CD14-positive monocyte (primary cell): ENCODE data around the gene UBE2QL1. TPM values are rescaled to one million over a fixed set of nuclear protein-coding genes. Genes with fewer than 3 reads are reported as not detected.

Experiments used
- DNase-seq, 3 donors: peaks; one replicate each; pipeline ENCODE4 v3.0.0-alpha.2; 2011 to 2022
- H2AFZ ChIP-seq: 2 replicates; pipeline ENCODE4 v1.6.0; 2012; ENCODE audit warnings: mild to moderate bottlenecking, low read depth, low read length, inconsistent platforms; ENCODE audit not compliant: insufficient read depth, poor library complexity, severe bottlenecking
- H3K27ac ChIP-seq, 2 donors: 1 replicate in 1 of 2; 2 replicates in 1 of 2; pipeline ENCODE4 v1.5.1; 2012 to 2013; ENCODE audit warnings: low read length in 2 of 2, control low read depth in 1 of 2, inconsistent platforms in 1 of 2, low read depth in 1 of 2, mild to moderate bottlenecking in 1 of 2
- H3K27me3 ChIP-seq, 2 donors: one replicate each; pipeline versions ENCODE4 v1.6.0 to v1.6.1; 2011 to 2013; ENCODE audit warnings: low read length in 2 of 2; ENCODE audit not compliant: control insufficient read depth in 2 of 2, insufficient read depth in 2 of 2
- H3K36me3 ChIP-seq, 2 donors: replicated peaks in 1 of 2; 1 replicate in 1 of 2; 2 replicates in 1 of 2; pipeline versions ENCODE4 v1.5.1 to v1.6.1; 2012 to 2013; ENCODE audit warnings: low read length in 2 of 2, control low read depth in 1 of 2, inconsistent platforms in 1 of 2, mild to moderate bottlenecking in 1 of 2; ENCODE audit not compliant: insufficient read depth in 2 of 2, control insufficient read depth in 1 of 2
- H3K4me1 ChIP-seq, 2 donors: 1 replicate in 1 of 2; 2 replicates in 1 of 2; pipeline versions ENCODE4 v1.5.1 to v1.6.1; 2012 to 2013; ENCODE audit warnings: low read length in 2 of 2, control low read depth in 1 of 2, inconsistent platforms in 1 of 2, mild to moderate bottlenecking in 1 of 2, moderate library complexity in 1 of 2; ENCODE audit not compliant: insufficient read depth in 2 of 2, control insufficient read depth in 1 of 2
- H3K4me2 ChIP-seq: replicated peaks from 2 replicates; pipeline ENCODE3; 2012; ENCODE audit warnings: low read length, moderate library complexity, mild to moderate bottlenecking; ENCODE audit not compliant: poor library complexity, severe bottlenecking; ENCODE audit errors: extremely low read depth
- H3K4me3 ChIP-seq, 3 experiments: fragments of 200-600 bp in 1 of 3; sonication (generic) in 1 of 3; replicated peaks in 1 of 3; 1 replicate in 2 of 3; 2 replicates in 1 of 3; pipeline ENCODE4 v1.5.1; 2011 to 2013; ENCODE audit warnings: low read length in 3 of 3, mild to moderate bottlenecking in 3 of 3, control low read depth in 2 of 3, low read depth in 2 of 3, inconsistent platforms in 1 of 3, moderate library complexity in 1 of 3
- H3K79me2 ChIP-seq: 2 replicates; pipeline ENCODE4 v1.6.0; 2012; ENCODE audit warnings: mild to moderate bottlenecking, control low read depth, inconsistent platforms, low read length, moderate library complexity; ENCODE audit not compliant: insufficient read depth
- H3K9ac ChIP-seq: 2 replicates; pipeline ENCODE4 v1.6.0; 2017; ENCODE audit warnings: low read length, mild to moderate bottlenecking; ENCODE audit not compliant: insufficient read depth, poor library complexity, severe bottlenecking
- H3K9me3 ChIP-seq, 2 donors: replicated peaks in 1 of 2; 1 replicate in 1 of 2; 2 replicates in 1 of 2; pipeline versions ENCODE4 v1.5.1 to v1.6.1; 2012 to 2013; ENCODE audit warnings: low read length in 2 of 2, control low read depth in 1 of 2; ENCODE audit not compliant: control insufficient read depth in 1 of 2, insufficient read depth in 1 of 2
- H4K20me1 ChIP-seq: 2 replicates; pipeline ENCODE4 v1.6.0; 2012; ENCODE audit warnings: mild to moderate bottlenecking, low read length, control low read depth, moderate library complexity; ENCODE audit not compliant: insufficient read depth
- H3K27ac Mint-ChIP-seq, 7 donors: one replicate each; pipeline ENCODE4 v1.8.0; 2020; ENCODE audit warnings: mild to moderate bottlenecking in 7 of 7, mixed read lengths in 7 of 7, moderate library complexity in 6 of 7, inconsistent platforms in 2 of 7
- H3K27me3 Mint-ChIP-seq, 3 donors: one replicate each; pipeline ENCODE4 v1.8.0; 2021 to 2022; ENCODE audit warnings: low read depth in 3 of 3, mild to moderate bottlenecking in 3 of 3, mixed read lengths in 3 of 3, moderate library complexity in 3 of 3, inconsistent platforms in 1 of 3
- H3K36me3 Mint-ChIP-seq, 2 donors: one replicate each; pipeline ENCODE4 v1.8.0; 2020; ENCODE audit warnings: mixed read lengths in 2 of 2, inconsistent platforms in 1 of 2, mild to moderate bottlenecking in 1 of 2
- H3K4me1 Mint-ChIP-seq: one replicate; pipeline ENCODE4 v1.8.0; 2020; ENCODE audit warnings: mild to moderate bottlenecking, mixed read lengths
- H3K4me3 Mint-ChIP-seq, 2 donors: one replicate each; pipeline ENCODE4 v1.8.0; 2020; ENCODE audit warnings: mild to moderate bottlenecking in 2 of 2, mixed read lengths in 2 of 2, moderate library complexity in 1 of 2
- H3K9me3 Mint-ChIP-seq, 7 donors: one replicate each; pipeline ENCODE4 v1.8.0; 2020 to 2022; ENCODE audit warnings: mixed read lengths in 7 of 7, mild to moderate bottlenecking in 6 of 7, moderate library complexity in 6 of 7, inconsistent platforms in 2 of 7
- CTCF ChIP-seq: fragments of 200-600 bp; IDR thresholded peaks from one replicate; pipeline ENCODE4 v1.8.0; 2022; ENCODE audit warnings: antibody characterized with exemption, mild to moderate bottlenecking
- WGBS: methylation state at CpG from one replicate; pipeline ENCODE4 v1.1.5; 2013; ENCODE audit warnings: missing lambda C conversion rate; ENCODE audit not compliant: insufficient coverage; 5-methylcytosine and 5-hydroxymethylcytosine counted together
- intact Hi-C, 2 donors: fragments of 100-400 bp; cut with micrococcal nuclease; formaldehyde crosslinking; loops; one replicate each; pipeline versions ENCODE4 v1.15.0 to v1.15.1; 2023
- polyA plus RNA-seq, 3 donors: library from polyadenylated mRNA; depleted of rRNA in 1 of 3; unstranded in 2 of 3; stranded (reverse) in 1 of 3; fragments of 300-500 nt in 2 of 3; fragments of >200 nt in 1 of 3; fragmentation: Illumina TruSeq in 2 of 3; gene quantifications; 1 replicate in 2 of 3; 2 replicates in 1 of 3; pipeline ENCODE4 v1.2.3, GENCODE V29; 2012 to 2021

The UBE2QL1 gene
- polyA plus RNA-seq, 3 donors, result not detected

GRCh38 chr5:6525422-6525821 lies 76.8 kb downstream of the UBE2QL1 start:
- H3K4me1 ChIP-seq, result no peaks in the 10 kb centered on the region
- no peaks in the 10 kb centered on the region for H3K79me2 ChIP-seq
- no peak for TF ChIP-seq CTCF
- intact Hi-C loops, result no loop called here
- H3K27ac Mint-ChIP-seq, result no peak overlapping the region
- no peak for DNase-seq
- no peaks in the 10 kb centered on the region for H3K4me1 Mint-ChIP-seq
- no peak overlapping the region for H2AFZ ChIP-seq
- H3K9me3 ChIP-seq, result no peaks in the 10 kb centered on the region
- no peaks in the 10 kb centered on the region for H3K27me3 ChIP-seq
- WGBS, result 95% methylated on average over 3 of the region's 4 CpGs
- no peak overlapping the region for H3K4me3 ChIP-seq
- no peaks in the 10 kb centered on the region for H3K36me3 ChIP-seq
- no peaks in the 10 kb centered on the region for H4K20me1 ChIP-seq
- no peaks in the 10 kb centered on the region for H3K36me3 Mint-ChIP-seq
- no peak overlapping the region for H3K4me3 Mint-ChIP-seq
- no peak overlapping the region for H3K4me2 ChIP-seq
- no peak overlapping the region for H3K27ac ChIP-seq
- H3K9me3 Mint-ChIP-seq, result peaks cover 0 to 4% (median 0%) of the 10 kb centered on the region in 7 donors
- H3K27me3 Mint-ChIP-seq, result peaks cover 2 to 6% (median 5%) of the 10 kb centered on the region in 3 donors
- H3K9ac ChIP-seq, result no peak overlapping the region

GRCh38 chr5:6525910-6526309 lies 77.3 kb downstream of the UBE2QL1 start:
- Histone ChIP-seq H2AFZ (no peak overlapping the region), H3K27me3 (no peaks in the 10 kb centered on the region), H3K9ac (no peak overlapping the region), H3K27ac (no peak overlapping the region), H3K4me2 (no peak overlapping the region), H3K79me2 (no peaks in the 10 kb centered on the region), H3K9me3 (no peaks in the 10 kb centered on the region), H3K36me3 (no peaks in the 10 kb centered on the region), H3K4me3 (no peak overlapping the region), H4K20me1 (no peaks in the 10 kb centered on the region), H3K4me1 (no peaks in the 10 kb centered on the region)
- Mint-ChIP-seq H3K36me3 (no peaks in the 10 kb centered on the region), H3K27ac (no peak overlapping the region), H3K27me3 (peaks cover 2 to 6% (median 5%) of the 10 kb centered on the region in 3 donors), H3K9me3 (peaks cover 0 to 4% (median 0%) of the 10 kb centered on the region in 7 donors), H3K4me3 (no peak overlapping the region), H3K4me1 (no peaks in the 10 kb centered on the region)
- no peak for TF ChIP-seq CTCF
- DNase-seq, result no peak
- WGBS, result 61% methylated on average over 8 of the region's 9 CpGs
- intact Hi-C loops, result no loop called here
